WTC11 (cell line): Measurements from ENCODE around the gene WDR64.

Experiments
- ATF3 ChIP-seq: sonication (generic); formaldehyde crosslinking; conservative IDR thresholded peaks from 2 replicates; pipeline ENCODE4 v1.8.1; 2022; ENCODE audit warnings: mild to moderate bottlenecking, missing genetic modification reagents
- CREM ChIP-seq: sonication (generic); formaldehyde crosslinking; IDR thresholded peaks from 2 replicates; pipeline ENCODE4 v1.8.1; 2022; ENCODE audit warnings: mild to moderate bottlenecking, missing genetic modification reagents, moderate library complexity
- CTCF ChIP-seq: fragments of 200-600 bp; IDR thresholded peaks from 2 replicates; pipeline ENCODE4 v1.8.0; 2022; ENCODE audit warnings: antibody characterized with exemption
- ETV6 ChIP-seq: sonication (generic); formaldehyde crosslinking; IDR thresholded peaks from 2 replicates; pipeline ENCODE4 v1.8.1; 2022; ENCODE audit warnings: mild to moderate bottlenecking, missing genetic modification reagents
- JUN ChIP-seq: sonication (generic); formaldehyde crosslinking; IDR thresholded peaks from 2 replicates; pipeline ENCODE4 v1.8.0; 2023; ENCODE audit warnings: mild to moderate bottlenecking, missing genetic modification reagents
- NR2C2 ChIP-seq: sonication (generic); formaldehyde crosslinking; IDR thresholded peaks from 2 replicates; pipeline ENCODE4 v1.8.0; 2022; ENCODE audit warnings: mild to moderate bottlenecking, missing genetic modification reagents
- NR3C1 ChIP-seq: sonication (generic); formaldehyde crosslinking; conservative IDR thresholded peaks from 2 replicates; pipeline ENCODE4 v1.8.1; 2023; ENCODE audit warnings: low read depth, mild to moderate bottlenecking, missing genetic modification reagents
- PRRX2 ChIP-seq: fragments of 250-450 bp; sonication (Bioruptor Pico); IDR thresholded peaks from 2 replicates; pipeline ENCODE4 v1.8.0; 2021; ENCODE audit warnings: mild to moderate bottlenecking
- RELA ChIP-seq: sonication (generic); formaldehyde crosslinking; IDR thresholded peaks from 2 replicates; pipeline ENCODE4 v1.8.1; 2022; ENCODE audit warnings: missing genetic modification reagents, mild to moderate bottlenecking, borderline replicate concordance
- SP1 ChIP-seq: sonication (generic); formaldehyde crosslinking; conservative IDR thresholded peaks from 2 replicates; pipeline ENCODE4 v1.8.1; 2022; ENCODE audit warnings: missing genetic modification reagents
- USF2 ChIP-seq: sonication (generic); formaldehyde crosslinking; IDR thresholded peaks from 2 replicates; pipeline ENCODE4 v1.8.1; 2023; ENCODE audit warnings: mild to moderate bottlenecking, missing genetic modification reagents, moderate library complexity
- ZNF423 ChIP-seq: fragments of 250-450 bp; sonication (Bioruptor Pico); IDR thresholded peaks from 2 replicates; pipeline ENCODE4 v2.1.2; 2022; ENCODE audit warnings: mild to moderate bottlenecking, moderate library complexity
- TF ChIP-seq, protein P1 (sequence below): sonication (generic); formaldehyde crosslinking; IDR thresholded peaks from 2 replicates; pipeline ENCODE4 v1.8.0; 2022; ENCODE audit warnings: mild to moderate bottlenecking, missing genetic modification reagents
- TF ChIP-seq, protein P2 (sequence below): sonication (generic); formaldehyde crosslinking; IDR thresholded peaks from 2 replicates; pipeline ENCODE4 v1.8.1; 2022; ENCODE audit warnings: low read depth, missing genetic modification reagents, borderline replicate concordance

GRCh38 chr1:241799416-241799815, 147.3 kb downstream of the WDR64 start:
- no peak for TF ChIP-seq CTCF
- TF ChIP-seq, protein P1, sequence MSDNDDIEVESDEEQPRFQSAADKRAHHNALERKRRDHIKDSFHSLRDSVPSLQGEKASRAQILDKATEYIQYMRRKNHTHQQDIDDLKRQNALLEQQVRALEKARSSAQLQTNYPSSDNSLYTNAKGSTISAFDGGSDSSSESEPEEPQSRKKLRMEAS (CRISPR knock-in tag) = no peak
- TF ChIP-seq, protein P2, sequence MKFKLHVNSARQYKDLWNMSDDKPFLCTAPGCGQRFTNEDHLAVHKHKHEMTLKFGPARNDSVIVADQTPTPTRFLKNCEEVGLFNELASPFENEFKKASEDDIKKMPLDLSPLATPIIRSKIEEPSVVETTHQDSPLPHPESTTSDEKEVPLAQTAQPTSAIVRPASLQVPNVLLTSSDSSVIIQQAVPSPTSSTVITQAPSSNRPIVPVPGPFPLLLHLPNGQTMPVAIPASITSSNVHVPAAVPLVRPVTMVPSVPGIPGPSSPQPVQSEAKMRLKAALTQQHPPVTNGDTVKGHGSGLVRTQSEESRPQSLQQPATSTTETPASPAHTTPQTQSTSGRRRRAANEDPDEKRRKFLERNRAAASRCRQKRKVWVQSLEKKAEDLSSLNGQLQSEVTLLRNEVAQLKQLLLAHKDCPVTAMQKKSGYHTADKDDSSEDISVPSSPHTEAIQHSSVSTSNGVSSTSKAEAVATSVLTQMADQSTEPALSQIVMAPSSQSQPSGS = no peak
- TF ChIP-seq ETV6 = no peak
- TF ChIP-seq NR2C2 (CRISPR knock-in tag) = no peak
- TF ChIP-seq ATF3 (CRISPR knock-in tag) = no peak
- TF ChIP-seq USF2 = no peak
- no peak for TF ChIP-seq NR3C1
- TF ChIP-seq SP1 (CRISPR knock-in tag) = no peak
- TF ChIP-seq CREM (CRISPR knock-in tag) = no peak
- TF ChIP-seq ZNF423 (CRISPR knock-in tag) = no peak
- TF ChIP-seq PRRX2 (CRISPR knock-in tag) = no peak
- TF ChIP-seq RELA (CRISPR knock-in tag) = no peak
- TF ChIP-seq JUN (CRISPR knock-in tag) = no peak
